Heart right ventricle (tissue), 16 donors: ENCODE results near the gene GPANK1. TPM values are rescaled to one million over a fixed set of nuclear protein-coding genes. Genes with fewer than 3 reads are reported as not detected.

Experiments
- ATAC-seq, 8 donors: fragments of 200-7000 bp; cut with Tn5 transposase; one replicate each; pipeline ENCODE4 v1.9.1; 2020; ENCODE audit warnings: mild to moderate bottlenecking in 8 of 8, moderate library complexity in 8 of 8, moderate number of reproducible peaks in 1 of 8
- DNase-seq, 2 donors: peaks; one replicate each; pipeline ENCODE4 v3.0.0-alpha.2; 2020
- H3K27ac ChIP-seq, 10 donors: fragments of 200-600 bp; sonication (generic) in 2 of 10; one replicate each; pipeline versions ENCODE4 v1.5.0 to v1.8.0; 2020 to 2022; ENCODE audit warnings: mild to moderate bottlenecking in 3 of 10
- H3K27me3 ChIP-seq, 7 donors: fragments of 200-600 bp; one replicate each; pipeline ENCODE4 v1.8.0; 2021 to 2022; ENCODE audit warnings: mild to moderate bottlenecking in 2 of 7
- H3K36me3 ChIP-seq, 9 donors: fragments of 200-600 bp; sonication (generic) in 1 of 9; one replicate each; pipeline versions ENCODE4 v1.5.0 to v1.8.0; 2020 to 2022; ENCODE audit warnings: mild to moderate bottlenecking in 2 of 9
- H3K4me1 ChIP-seq, 9 donors: fragments of 200-600 bp; sonication (generic) in 1 of 9; one replicate each; pipeline versions ENCODE4 v1.5.0 to v1.8.0; 2020 to 2022; ENCODE audit warnings: mild to moderate bottlenecking in 4 of 9
- H3K4me3 ChIP-seq, 10 donors: fragments of 200-600 bp; sonication (generic) in 2 of 10; one replicate each; pipeline versions ENCODE4 v1.5.0 to v1.8.0; 2020 to 2022; ENCODE audit warnings: mild to moderate bottlenecking in 7 of 10, moderate library complexity in 2 of 10
- H3K9me3 ChIP-seq, 11 donors: fragments of 200-600 bp in 10 of 11; sonication (generic) in 2 of 11; one replicate each; pipeline versions ENCODE4 v1.5.0 to v1.8.0; 2013 to 2022; ENCODE audit warnings: mild to moderate bottlenecking in 2 of 11, control low read depth in 1 of 11, moderate library complexity in 1 of 11
- CTCF ChIP-seq, 9 donors: fragments of 200-600 bp; sonication (generic) in 2 of 9; IDR thresholded peaks; one replicate each; pipeline versions ENCODE4 v1.5.0 to v1.8.0; 2021 to 2022; ENCODE audit warnings: antibody characterized with exemption in 9 of 9, mild to moderate bottlenecking in 5 of 9, moderate library complexity in 1 of 9
- WGBS, 2 donors: extraction: QIAGEN DNeasy Blood & Tissue Kit; methylation state at CpG; one replicate each; pipeline ENCODE4 v1.1.7; 2013; ENCODE audit warnings: inconsistent platforms in 1 of 2; 5-methylcytosine and 5-hydroxymethylcytosine counted together
- intact Hi-C, 10 donors: fragments of 100-400 bp; cut with DNase I; formaldehyde crosslinking; loops; one replicate each; pipeline versions ENCODE4 v1.11.1 to v1.14.2; 2022
- polyA plus RNA-seq, 2 donors: library from polyadenylated mRNA; stranded (reverse); fragments of 200-250 nt; gene quantifications; one replicate each; pipeline ENCODE4 v1.2.3, GENCODE V29; 2013
- total RNA-seq, 10 donors: library from RNA; stranded (reverse); fragmentation: NEBNext Ultra II Directional in 3 of 10; extraction: Animal tissue kit (Norgen Biotek cat#: 25700) in 3 of 10; gene quantifications; one replicate each; pipeline versions ENCODE4 v1.2.1 to v1.2.4, GENCODE V29; 2021 to 2023
- donor health status: Arrhythmogenic right ventricular cardiomyopathy.
- donor health status: ischemic (EF 13 %, LVEDD 7.1; RV severe dilation, severe dysfunction).
- donor health status: healthy with polysubstance abuse.
- donor health status: DM: no; HTN: yes; CAD: no.
- donor health status: DM: no; HTN: no; CAD: no.
- donor health status: ischemic (EF 25% LVEDD 6.9; RV normal size, moderate dysfunction).
- donor health status: ischemic (EF 25% LVEDD 5.7; RV mildly dilated, moderate dysfunction).
- donor health status: healthy.
- donor health status: DM: yes; HTN: yes; CAD: no.
- donor health status: Ischemic cardiomyopathy.
- donor health status: ischemic (EF 35%, LVEDD 5.7; RV mildly dilated, moderate dysfunction).
- donor health status: nonischemic (EF 11% LVEDD 7.7; RV severe dilation, severe dysfunction).
- donor health status: DM: yes; HTN: yes; CAD: no.
- donor health status: PGD.
- donor health status: ischemic (EF 29% LVEDD 5.4; RV normal size, mild dysfunction).
- donor health status: nonischemic (EF 23%, LVEDD 6.1; RV moderate dilation, normal function).

Gene GPANK1
- total and polyA plus RNA-seq, 12 donors: 14.5 to 23.8 (median 18.2) TPM

- peaks cover 0 to 76% (median 53%) of the 10 kb centered on the region in 9 donors for H3K36me3 ChIP-seq
- no peak within 1 kb of the TSS for H3K4me3 ChIP-seq
- H3K4me1 ChIP-seq: peaks cover 0 to 26% (median 14%) of the 10 kb centered on the region in 9 donors
- H3K9me3 ChIP-seq: no peaks in the 10 kb centered on the region
- no peak within 1 kb of the TSS for H3K27ac ChIP-seq
- WGBS, 2 donors: 83 to 85% methylated on average over 8 of the region's 8 CpGs
- ATAC-seq (no peak), DNase-seq (no peak)
- H3K27me3 ChIP-seq: no peaks in the 10 kb centered on the region
- intact Hi-C loops: loop anchor here in 3 of 10 donors (5.0 to 10.0 kb wide), 5 partner anchors 127 to 1745 kb away; partner anchors contain the start of genes CFB (in 1 of the 3), CUTA (in 1 of the 3), DDX39B (in 1 of the 3) and PHF1 (in 1 of the 3)
- TF ChIP-seq CTCF (IDR thresholded peaks at IDR 0.05): no peak
These were observed 4.9 kb upstream of the GPANK1 start, which contains the start of gene LY6G5B for GRCh38 chr6:31669676-31670075. TSS of gene LY6G5B (plus strand) at chr6:31669976. CDS start at chr6:31670951, 975 bp downstream.

- ATAC-seq (peak in 1 of 8 donors; percentile 0), DNase-seq (no peak)
- Histone ChIP-seq H3K27ac (peak overlapping the region; percentile 70 to 98 (median 96)), H3K4me1 (peaks cover 11 to 54% (median 44%) of the 10 kb centered on the region in 9 donors), H3K9me3 (no peaks in the 10 kb centered on the region), H3K27me3 (no peaks in the 10 kb centered on the region), H3K36me3 (peaks cover 0 to 71% (median 44%) of the 10 kb centered on the region in 9 donors), H3K4me3 (peak overlapping the region; percentile 59 to 98 (median 82))
- no peak for TF ChIP-seq CTCF (IDR thresholded peaks at IDR 0.05)
- intact Hi-C loops: loop anchor here in 2 of 10 donors (5.0 to 10.0 kb wide), 4 partner anchors 124 to 1748 kb away; partner anchors contain the start of genes CUTA (in 1 of the 2), DDX39B (in 1 of the 2) and PHF1 (in 1 of the 2)
- WGBS, 2 donors: 4% methylated on average over 15 of the region's 15 CpGs
These were observed 1.7 kb upstream of the GPANK1 start for GRCh38 chr6:31666337-31666965.

DNA sequence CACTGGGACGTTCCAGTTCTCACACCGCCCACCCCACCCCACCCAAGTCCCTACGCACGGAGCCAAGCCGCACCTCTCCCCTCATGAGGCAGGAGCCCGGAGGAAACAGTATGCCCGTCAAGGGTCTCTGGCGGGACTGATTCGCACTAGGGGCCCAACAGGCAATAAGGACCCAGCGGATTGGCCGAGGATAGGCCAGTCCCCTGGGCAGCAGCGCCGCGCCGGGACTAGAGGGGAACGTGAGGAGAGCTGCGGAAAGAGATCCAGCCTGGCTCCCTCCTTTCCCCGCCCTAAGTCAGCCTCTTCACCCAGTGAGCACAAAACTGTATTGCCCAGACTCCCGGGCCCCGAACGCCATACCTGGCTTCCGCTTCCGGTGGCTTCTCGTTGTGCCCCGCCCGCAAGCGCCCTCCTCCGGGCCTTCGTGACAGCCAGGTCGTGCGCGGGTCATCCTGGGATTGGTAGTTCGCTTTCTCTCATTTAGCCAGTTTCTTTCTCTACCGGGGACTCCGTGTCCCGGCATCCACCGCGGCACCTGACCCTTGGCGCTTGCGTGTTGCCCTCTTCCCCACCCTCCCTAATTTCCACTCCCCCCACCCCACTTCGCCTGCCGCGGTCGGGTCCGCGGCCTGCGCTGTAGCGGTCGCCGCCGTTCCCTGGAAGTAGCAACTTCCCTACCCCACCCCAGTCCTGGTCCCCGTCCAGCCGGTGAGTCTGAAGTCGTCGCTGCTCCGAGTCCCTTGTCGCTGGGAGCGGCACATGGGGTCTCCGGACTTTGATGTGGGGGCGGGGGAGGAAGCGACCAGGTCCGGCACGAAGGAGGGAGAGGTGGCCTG is 922 bp upstream of the GPANK1 start, which contains the start of gene CSNK2B:
Gene CSNK2B (plus strand): TSS at position 580 of the 836 bp plus-strand sequence. CDS start 752 bp downstream, outside the sequence.
- TF ChIP-seq CTCF (IDR thresholded peaks at IDR 0.05): peak in 5 of 9 donors; percentile 12 to 42 (median 27)
- 0 to 1% methylated on average over 63 of the region's 63 CpGs for WGBS, 2 donors
- Histone ChIP-seq H3K9me3 (no peaks in the 10 kb centered on the region), H3K27ac (peak within 1 kb of the TSS; percentile 70 to 98 (median 96)), H3K4me3 (peak within 1 kb of the TSS; percentile 59 to 98 (median 82)), H3K36me3 (peaks cover 0 to 64% (median 37%) of the 10 kb centered on the region in 9 donors), H3K27me3 (no peaks in the 10 kb centered on the region), H3K4me1 (peaks cover 14 to 62% (median 52%) of the 10 kb centered on the region in 9 donors)
- ATAC-seq: peak; percentile 89 to 94 (median 92)
- intact Hi-C loops: loop anchor here in 2 of 10 donors (5.0 to 10.0 kb wide), 4 partner anchors 123 to 1749 kb away; partner anchors contain the start of genes CUTA (in 1 of the 2), DDX39B (in 1 of the 2) and PHF1 (in 1 of the 2)
- peak; percentile 98 to 99 for DNase-seq
